Hepatocyte (in vitro differentiated cells): ENCODE measurements around the gene ZNRF3. TPM values are rescaled to one million over a fixed set of nuclear protein-coding genes. Genes with fewer than 3 reads are reported as not detected.

Source experiments
- DNase-seq: peaks from one replicate; pipeline ENCODE4 v3.0.0-alpha.2; 2016; ENCODE audit warnings: low spot score
- H2AFZ ChIP-seq: fragments of 200-600 bp; sonication (generic); 2 replicates; pipeline ENCODE4 v1.6.0; 2016; ENCODE audit warnings: antibody characterized with exemption, mild to moderate bottlenecking
- H3K27ac ChIP-seq: fragments of 200-600 bp; sonication (generic); 2 replicates; pipeline ENCODE4 v1.5.1; 2016; ENCODE audit warnings: mild to moderate bottlenecking
- H3K27me3 ChIP-seq: fragments of 200-600 bp; sonication (generic); 2 replicates; pipeline ENCODE4 v1.6.1; 2016
- H3K36me3 ChIP-seq: fragments of 200-600 bp; sonication (generic); replicated peaks from 2 replicates; pipeline ENCODE4 v1.5.1; 2016; ENCODE audit warnings: low read depth; ENCODE audit not compliant: insufficient read depth
- H3K4me1 ChIP-seq: fragments of 200-600 bp; sonication (generic); 2 replicates; pipeline ENCODE4 v1.5.1; 2016; ENCODE audit warnings: mild to moderate bottlenecking, moderate library complexity; ENCODE audit not compliant: insufficient read depth
- H3K4me2 ChIP-seq: fragments of 200-600 bp; sonication (generic); 2 replicates; pipeline ENCODE4 v1.6.0; 2016
- H3K4me3 ChIP-seq: fragments of 200-600 bp; sonication (generic); 2 replicates; pipeline ENCODE4 v1.5.1; 2016; ENCODE audit warnings: mild to moderate bottlenecking
- H3K79me2 ChIP-seq: fragments of 200-600 bp; sonication (generic); 2 replicates; pipeline ENCODE4 v1.6.0; 2017; ENCODE audit warnings: mild to moderate bottlenecking
- H3K9me2 ChIP-seq: fragments of 200-600 bp; sonication (generic); replicated peaks from 2 replicates; pipeline ENCODE4 v1.6.0; 2017; ENCODE audit warnings: mild to moderate bottlenecking; ENCODE audit not compliant: insufficient read depth
- H3K9me3 ChIP-seq: fragments of 200-600 bp; sonication (generic); 2 replicates; pipeline ENCODE4 v1.5.1; 2016; ENCODE audit warnings: low read depth, mild to moderate bottlenecking
- H4K20me1 ChIP-seq: fragments of 200-600 bp; sonication (generic); 2 replicates; pipeline ENCODE4 v1.6.0; 2016; ENCODE audit warnings: mild to moderate bottlenecking; ENCODE audit not compliant: insufficient read depth, poor library complexity, severe bottlenecking
- EZH2 ChIP-seq: fragments of 200-600 bp; sonication (generic); IDR thresholded peaks from 2 replicates; pipeline ENCODE4 v1.6.1; 2016; ENCODE audit warnings: antibody characterized with exemption, mild to moderate bottlenecking, borderline replicate concordance
- EZH2phosphoT487 ChIP-seq: fragments of 200-600 bp; sonication (generic); IDR thresholded peaks from one replicate; pipeline ENCODE4 v1.6.1; 2018; ENCODE audit warnings: antibody characterized with exemption, mild to moderate bottlenecking, low read depth, moderate library complexity; ENCODE audit not compliant: unreplicated experiment, severe bottlenecking
- WGBS: methylation state at CpG from one replicate; pipeline ENCODE4 v1.1.6; 2016; ENCODE audit warnings: low lambda C conversion rate; ENCODE audit errors: missing lambda C conversion rate; 5-methylcytosine and 5-hydroxymethylcytosine counted together
- polyA plus RNA-seq: library from polyadenylated mRNA; unstranded; fragments of >200 nt; fragmentation: Nextera tagmentation; extraction: Ambion mirVana; gene quantifications from 2 replicates; pipeline ENCODE4 v1.2.1, GENCODE V29; 2016
- total RNA-seq: library from RNA; depleted of rRNA; stranded (reverse); fragments of >200 nt; gene quantifications from 2 replicates; pipeline ENCODE4 v1.2.3, GENCODE V29; 2014
- TF ChIP-seq, protein P1 (sequence below): fragments of 200-600 bp; sonication (generic); IDR thresholded peaks from 2 replicates; pipeline ENCODE4 v1.5.1; 2016; ENCODE audit warnings: antibody characterized with exemption, mild to moderate bottlenecking; ENCODE audit not compliant: poor library complexity

ZNRF3 gene
- total and polyA plus RNA-seq, 2 experiments from 2014 or later = 8.9 to 14.7 TPM

- Histone ChIP-seq H3K79me2 (peaks cover 39% of the 10 kb centered on the region), H2AFZ (no peak overlapping the region), H3K4me1 (peaks cover 14% of the 10 kb centered on the region), H3K9me2 (no peaks in the 10 kb centered on the region), H3K9me3 (no peaks in the 10 kb centered on the region), H3K4me3 (no peak overlapping the region), H3K36me3 (no peaks in the 10 kb centered on the region), H3K27ac (no peak overlapping the region), H4K20me1 (no peaks in the 10 kb centered on the region), H3K27me3 (no peaks in the 10 kb centered on the region), H3K4me2 (no peak overlapping the region)
- TF ChIP-seq EZH2phosphoT487 (no peak), EZH2 (no peak)
- TF ChIP-seq, protein P1, sequence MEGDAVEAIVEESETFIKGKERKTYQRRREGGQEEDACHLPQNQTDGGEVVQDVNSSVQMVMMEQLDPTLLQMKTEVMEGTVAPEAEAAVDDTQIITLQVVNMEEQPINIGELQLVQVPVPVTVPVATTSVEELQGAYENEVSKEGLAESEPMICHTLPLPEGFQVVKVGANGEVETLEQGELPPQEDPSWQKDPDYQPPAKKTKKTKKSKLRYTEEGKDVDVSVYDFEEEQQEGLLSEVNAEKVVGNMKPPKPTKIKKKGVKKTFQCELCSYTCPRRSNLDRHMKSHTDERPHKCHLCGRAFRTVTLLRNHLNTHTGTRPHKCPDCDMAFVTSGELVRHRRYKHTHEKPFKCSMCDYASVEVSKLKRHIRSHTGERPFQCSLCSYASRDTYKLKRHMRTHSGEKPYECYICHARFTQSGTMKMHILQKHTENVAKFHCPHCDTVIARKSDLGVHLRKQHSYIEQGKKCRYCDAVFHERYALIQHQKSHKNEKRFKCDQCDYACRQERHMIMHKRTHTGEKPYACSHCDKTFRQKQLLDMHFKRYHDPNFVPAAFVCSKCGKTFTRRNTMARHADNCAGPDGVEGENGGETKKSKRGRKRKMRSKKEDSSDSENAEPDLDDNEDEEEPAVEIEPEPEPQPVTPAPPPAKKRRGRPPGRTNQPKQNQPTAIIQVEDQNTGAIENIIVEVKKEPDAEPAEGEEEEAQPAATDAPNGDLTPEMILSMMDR = no peak
- no peak for DNase-seq
- WGBS = 73% methylated on average over 5 of the region's 5 CpGs
Measured at GRCh38 chr22:28989035-28989464, 105.7 kb downstream of the ZNRF3 start.

DNA sequence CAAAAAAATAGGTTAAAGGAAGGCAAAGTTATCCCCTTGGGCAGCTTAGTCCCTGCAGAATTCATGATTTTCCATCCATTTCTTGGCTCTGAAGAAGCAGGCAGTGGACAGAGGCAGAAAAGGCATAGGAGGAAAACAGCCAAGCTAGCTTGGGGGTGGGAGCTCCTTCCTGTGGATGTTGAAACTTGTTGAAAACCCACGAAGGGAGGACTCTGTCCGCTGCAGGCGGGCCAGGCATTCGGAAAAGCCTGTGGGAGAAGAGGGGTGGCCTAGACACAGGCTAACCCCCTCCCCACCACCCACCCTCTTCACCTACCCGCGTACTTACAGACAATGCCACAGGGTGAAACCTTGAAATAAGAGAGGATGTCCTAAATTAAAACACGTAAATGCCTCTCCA lies 106.1 kb downstream of the ZNRF3 start:
- peaks cover 35% of the 10 kb centered on the region for H3K79me2 ChIP-seq
- no peaks in the 10 kb centered on the region for H3K36me3 ChIP-seq
- H3K9me3 ChIP-seq = no peaks in the 10 kb centered on the region
- no peaks in the 10 kb centered on the region for H3K9me2 ChIP-seq
- H3K4me2 ChIP-seq = no peak overlapping the region
- no peaks in the 10 kb centered on the region for H3K27me3 ChIP-seq
- H3K4me3 ChIP-seq = no peak overlapping the region
- TF ChIP-seq, protein P1 = no peak
- no peak for TF ChIP-seq EZH2phosphoT487
- 51% methylated on average over 7 of the region's 7 CpGs for WGBS
- H2AFZ ChIP-seq = no peak overlapping the region
- peaks cover 14% of the 10 kb centered on the region for H3K4me1 ChIP-seq
- H3K27ac ChIP-seq = no peak overlapping the region
- DNase-seq = no peak
- H4K20me1 ChIP-seq = no peaks in the 10 kb centered on the region

- Histone ChIP-seq H3K36me3 (no peaks in the 10 kb centered on the region), H3K79me2 (peaks cover 31% of the 10 kb centered on the region), H3K9me2 (no peaks in the 10 kb centered on the region), H3K4me2 (no peak overlapping the region), H2AFZ (no peak overlapping the region), H3K27ac (no peak overlapping the region), H4K20me1 (no peaks in the 10 kb centered on the region), H3K27me3 (no peaks in the 10 kb centered on the region), H3K9me3 (no peaks in the 10 kb centered on the region), H3K4me1 (peaks cover 14% of the 10 kb centered on the region), H3K4me3 (no peak overlapping the region)
- 75% methylated on average over 4 of the region's 4 CpGs for WGBS
- no peak for TF ChIP-seq EZH2
- DNase-seq = no peak
Measured at GRCh38 chr22:28989912-28990311, 106.5 kb downstream of the ZNRF3 start.

DNA sequence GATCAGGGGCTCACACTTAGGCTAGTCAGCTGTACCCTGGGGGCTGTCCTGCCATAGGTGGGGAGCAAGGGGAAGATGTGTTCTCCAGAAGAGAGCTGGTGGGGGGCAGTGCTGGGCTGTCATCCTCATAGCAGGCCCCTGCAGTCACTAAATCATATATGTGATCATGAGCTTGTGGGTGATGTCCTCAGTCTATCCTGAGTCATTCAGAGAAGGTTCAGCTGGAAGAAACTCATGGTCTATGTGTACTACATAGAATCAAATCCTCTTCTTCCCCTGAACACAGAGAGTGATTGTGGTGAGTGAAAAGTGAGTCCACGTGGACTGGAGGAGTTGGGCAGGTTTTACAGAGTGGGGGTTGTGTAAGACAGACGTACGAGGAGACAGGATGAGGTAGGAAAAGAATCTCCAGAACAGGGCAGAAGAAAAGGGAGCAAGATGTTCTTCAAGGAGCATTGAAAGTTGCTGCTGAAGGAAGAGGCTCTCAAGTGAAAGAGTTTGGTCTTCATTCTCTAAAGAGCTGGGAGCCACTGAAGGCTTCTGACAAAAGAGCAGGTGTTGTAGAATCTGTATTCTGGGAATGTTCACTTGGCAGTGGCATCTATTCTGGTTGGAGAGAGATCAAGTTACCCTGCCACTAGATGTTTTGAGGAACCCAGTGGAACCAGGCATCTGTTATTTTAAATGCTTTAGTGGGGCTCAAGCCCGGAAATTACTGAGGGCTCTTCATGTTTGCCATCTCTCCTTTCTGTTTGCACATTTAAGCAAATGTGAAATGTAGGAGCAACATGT lies 109.4 kb downstream of the ZNRF3 start:
- no peak for DNase-seq
- Histone ChIP-seq H3K27ac (no peak overlapping the region), H3K4me1 (peaks cover 5% of the 10 kb centered on the region), H3K27me3 (no peaks in the 10 kb centered on the region), H3K9me3 (no peaks in the 10 kb centered on the region), H4K20me1 (no peaks in the 10 kb centered on the region), H3K79me2 (peaks cover 22% of the 10 kb centered on the region), H3K4me2 (no peak overlapping the region), H3K36me3 (no peaks in the 10 kb centered on the region), H3K4me3 (no peak overlapping the region), H3K9me2 (no peaks in the 10 kb centered on the region), H2AFZ (no peak overlapping the region)
- TF ChIP-seq EZH2phosphoT487 (no peak), EZH2 (no peak)
- TF ChIP-seq, protein P1 = no peak
- 77% methylated on average over 4 of the region's 4 CpGs for WGBS
